ENCODE data around the gene FBXO38.

- TF ChIP-seq FOXM1 (IDR thresholded peaks at IDR 0.05; ENCODE audit: low read depth) (no peak), FOSL2 (IDR thresholded peaks at IDR 0.05; ENCODE audit: borderline replicate concordance, low read depth) (no peak), CTCF (IDR thresholded peaks at IDR 0.05) (no peak), USF2 (IDR thresholded peaks at IDR 0.05; ENCODE audit: borderline replicate concordance, low read depth, low read length) (no peak), MAX (IDR thresholded peaks at IDR 0.05; ENCODE audit: low read depth) (no peak), TEAD4 (IDR thresholded peaks at IDR 0.05; ENCODE audit: borderline replicate concordance, insufficient read depth) (no peak), ELF1 (IDR thresholded peaks at IDR 0.05) (no peak), MXI1 (IDR thresholded peaks at IDR 0.05; ENCODE audit: low read depth, low read length) (no peak), USF1 (IDR thresholded peaks at IDR 0.05; ENCODE audit: borderline replicate concordance, low read depth) (no peak), EP300 (IDR thresholded peaks at IDR 0.05; ENCODE audit: borderline replicate concordance in 1 of 2, low read depth in 1 of 2, low read length in 1 of 2) (no peak), RAD21 (IDR thresholded peaks at IDR 0.05; ENCODE audit: low read length) (no peak)
Observed at GRCh38 chr5:148459669-148460068, 75.9 kb downstream of the FBXO38 start.
